HG03432 (cell line): ENCODE results near the gene C10orf95.
"Not testable (repeated sequence)": the region's sequence is repeated elsewhere in the genome, so short reads cannot be mapped to it uniquely, and the experiment has no call there.

Experiments used
- ATAC-seq: cut with Tn5 transposase; IDR thresholded peaks from one replicate; pipeline ENCODE4 v1.9.1; 2021; ENCODE audit warnings: mild to moderate bottlenecking, moderate library complexity; ENCODE audit not compliant: unreplicated experiment

Gene C10orf95

GRCh38 chr10:102451105-102451969 lies at the start of gene C10orf95:
C10orf95 (minus strand) TSS chr10:102451543; CDS start chr10:102451093, 450 bp downstream.
- no peak for ATAC-seq

GRCh38 chr10:102500686-102501085 lies 49.3 kb upstream of the C10orf95 start:
- not testable (repeated sequence) for ATAC-seq

GRCh38 chr10:102499356-102499755 lies 48.0 kb upstream of the C10orf95 start:
- ATAC-seq, result no peak

- ATAC-seq, result no peak
These were observed 46.2 kb upstream of the C10orf95 start for GRCh38 chr10:102497545-102497944.

GRCh38 chr10:102493771-102494170 lies 42.4 kb upstream of the C10orf95 start:
- ATAC-seq, result no peak

GRCh38 chr10:102492983-102493382 lies 41.6 kb upstream of the C10orf95 start:
- ATAC-seq, result no peak

GRCh38 chr10:102492344-102492939 lies 41.1 kb upstream of the C10orf95 start:
- no peak for ATAC-seq

- no peak for ATAC-seq
These were observed 39.8 kb upstream of the C10orf95 start for GRCh38 chr10:102491136-102491535.

GRCh38 chr10:102485093-102485784 lies 33.9 kb upstream of the C10orf95 start:
- no peak for ATAC-seq

GRCh38 chr10:102484021-102484420 lies 32.7 kb upstream of the C10orf95 start:
- no peak for ATAC-seq

GRCh38 chr10:102480396-102480795 lies 29.1 kb upstream of the C10orf95 start:
- no peak for ATAC-seq

GRCh38 chr10:102479651-102480050 lies 28.3 kb upstream of the C10orf95 start:
- no peak for ATAC-seq

- ATAC-seq, result no peak
These were observed 25.3 kb upstream of the C10orf95 start for GRCh38 chr10:102476466-102477141.

- no peak for ATAC-seq
These were observed 24.2 kb upstream of the C10orf95 start for GRCh38 chr10:102475451-102476040.

- ATAC-seq, result no peak
These were observed 22.3 kb upstream of the C10orf95 start for GRCh38 chr10:102473445-102474331.

GRCh38 chr10:102470579-102471546 lies 19.5 kb upstream of the C10orf95 start:
- ATAC-seq, result no peak

- no peak for ATAC-seq
These were observed 17.3 kb upstream of the C10orf95 start for GRCh38 chr10:102468683-102469082.

GRCh38 chr10:102467971-102468438 lies 16.7 kb upstream of the C10orf95 start:
- no peak for ATAC-seq
